HG02870 (cell line): ENCODE data around the gene FOLR3.
"Not testable (repeated sequence)": the region's sequence is repeated elsewhere in the genome, so short reads cannot be mapped to it uniquely, and the experiment has no call there.

Experiments used
- ATAC-seq: cut with Tn5 transposase; IDR thresholded peaks from one replicate; pipeline ENCODE4 v1.9.1; 2021; ENCODE audit warnings: mild to moderate bottlenecking, moderate library complexity; ENCODE audit not compliant: unreplicated experiment

The FOLR3 gene

DNA sequence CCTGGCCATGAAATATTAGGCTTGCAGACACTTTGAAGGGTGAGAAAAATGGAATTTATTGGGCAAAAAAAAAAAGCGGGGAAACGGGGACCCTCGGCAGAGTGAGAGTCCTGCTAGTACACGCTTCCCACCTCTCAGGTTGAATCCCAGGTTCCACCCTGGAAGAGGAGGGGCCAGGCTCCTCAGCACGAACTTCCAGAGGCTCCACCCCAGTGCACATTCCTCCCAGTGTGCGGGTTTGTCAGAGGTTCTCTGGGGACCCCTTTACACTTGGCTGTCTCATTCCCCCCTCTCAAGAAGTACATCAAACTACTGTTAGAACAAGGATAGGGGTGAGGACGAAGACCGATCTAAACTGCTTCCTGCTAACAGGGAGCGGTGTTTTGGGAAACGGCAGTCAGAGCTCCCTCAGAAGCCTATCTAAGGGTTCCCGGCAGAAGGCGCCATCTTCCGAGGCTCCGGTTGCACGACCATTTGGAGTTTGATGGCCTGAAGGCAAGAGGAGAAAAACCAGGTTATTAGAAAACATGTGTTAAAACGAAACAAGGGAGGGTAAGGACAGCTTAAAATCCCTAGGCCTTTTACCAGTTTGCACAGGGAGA lies 27.5 kb downstream of the FOLR3 start:
- ATAC-seq = no peak

DNA sequence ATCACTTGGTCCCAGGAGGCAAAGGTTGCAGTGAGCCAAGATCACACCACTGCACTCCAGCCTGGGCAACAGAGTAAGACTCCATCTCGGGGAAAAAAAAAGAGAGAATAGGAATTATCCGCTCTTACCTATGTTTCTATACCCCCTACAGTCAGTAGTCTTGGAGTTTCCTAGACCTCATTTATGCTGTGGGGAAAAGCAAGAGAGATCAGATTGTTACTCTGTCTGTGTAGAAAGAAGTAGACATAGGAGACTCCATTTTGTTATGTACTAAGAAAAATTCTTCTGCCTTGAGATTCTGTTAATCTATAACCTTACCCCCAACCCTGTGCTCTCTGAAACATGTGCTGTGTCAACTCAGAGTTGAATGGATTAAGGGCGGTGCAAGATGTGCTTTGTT lies 28.7 kb downstream of the FOLR3 start:
- ATAC-seq = not testable (repeated sequence)

GRCh38 chr11:72169046-72169555 lies 33.6 kb downstream of the FOLR3 start:
- not testable (repeated sequence) for ATAC-seq

GRCh38 chr11:72169754-72170153 lies 34.2 kb downstream of the FOLR3 start:
- ATAC-seq = not testable (repeated sequence)

DNA sequence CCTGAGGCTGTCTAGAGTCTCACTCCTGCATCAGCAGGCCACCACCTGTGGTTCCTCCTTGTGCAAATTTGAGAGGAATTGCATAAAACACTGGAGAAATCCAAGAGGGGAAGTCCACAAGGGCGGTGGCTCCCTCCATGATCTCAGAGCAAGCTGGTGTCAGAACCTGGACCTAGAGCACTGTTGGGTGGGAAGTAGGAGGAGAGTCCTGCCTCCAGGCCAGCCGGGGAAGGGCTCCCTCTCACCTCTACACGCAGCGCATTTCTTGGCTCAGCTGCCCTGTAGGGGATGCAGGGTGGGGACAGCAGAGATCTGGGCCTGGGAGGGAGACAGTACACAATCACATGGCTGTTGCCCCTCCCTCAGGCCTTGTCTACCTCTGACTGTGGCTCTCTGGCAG lies 36.5 kb downstream of the FOLR3 start:
- not testable (repeated sequence) for ATAC-seq

GRCh38 chr11:72173291-72173690 lies 37.8 kb downstream of the FOLR3 start:
- no peak for ATAC-seq

DNA sequence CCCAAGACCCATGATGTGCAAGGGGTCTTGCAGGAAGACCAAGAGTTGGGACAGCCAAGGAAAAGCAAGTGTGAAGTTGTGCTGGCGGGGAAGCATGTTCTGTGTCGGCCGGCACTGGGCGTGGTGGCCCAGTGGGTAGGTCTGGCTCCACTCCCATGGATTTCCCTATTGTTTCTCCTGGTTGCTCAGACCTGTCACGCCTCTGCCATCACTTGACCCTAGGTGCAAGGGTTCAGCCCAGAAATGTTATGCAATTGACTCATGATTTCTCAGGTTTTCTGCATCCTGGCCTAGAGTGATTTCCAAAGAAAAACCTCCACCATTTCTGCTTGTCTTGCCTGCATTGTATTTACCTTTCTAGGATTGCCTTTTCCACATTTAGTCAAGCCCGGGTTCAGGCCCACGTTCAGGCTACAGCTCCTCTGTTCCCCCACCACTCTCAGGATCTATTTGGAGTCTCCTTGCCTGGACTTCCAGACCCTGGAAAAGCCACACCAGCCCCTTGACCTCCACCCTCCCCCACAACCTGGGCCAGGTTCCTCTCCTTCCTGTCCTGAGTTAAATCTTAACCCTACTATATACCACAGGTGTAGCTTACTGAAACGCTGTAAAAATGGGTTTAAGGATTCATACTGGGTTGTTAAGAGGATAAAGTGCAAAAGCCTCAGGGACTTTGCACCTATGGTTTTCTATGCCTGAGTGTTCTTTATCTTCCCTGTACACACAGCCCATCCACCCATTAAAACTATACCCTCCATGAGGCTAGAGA lies 39.0 kb downstream of the FOLR3 start:
- ATAC-seq = no peak

GRCh38 chr11:72177656-72178055 lies 42.1 kb downstream of the FOLR3 start:
- no peak for ATAC-seq

GRCh38 chr11:72179049-72179803 lies 43.7 kb downstream of the FOLR3 start:
- ATAC-seq = no peak

- ATAC-seq = no peak
Observed at GRCh38 chr11:72179804-72180396, 44.4 kb downstream of the FOLR3 start.

DNA sequence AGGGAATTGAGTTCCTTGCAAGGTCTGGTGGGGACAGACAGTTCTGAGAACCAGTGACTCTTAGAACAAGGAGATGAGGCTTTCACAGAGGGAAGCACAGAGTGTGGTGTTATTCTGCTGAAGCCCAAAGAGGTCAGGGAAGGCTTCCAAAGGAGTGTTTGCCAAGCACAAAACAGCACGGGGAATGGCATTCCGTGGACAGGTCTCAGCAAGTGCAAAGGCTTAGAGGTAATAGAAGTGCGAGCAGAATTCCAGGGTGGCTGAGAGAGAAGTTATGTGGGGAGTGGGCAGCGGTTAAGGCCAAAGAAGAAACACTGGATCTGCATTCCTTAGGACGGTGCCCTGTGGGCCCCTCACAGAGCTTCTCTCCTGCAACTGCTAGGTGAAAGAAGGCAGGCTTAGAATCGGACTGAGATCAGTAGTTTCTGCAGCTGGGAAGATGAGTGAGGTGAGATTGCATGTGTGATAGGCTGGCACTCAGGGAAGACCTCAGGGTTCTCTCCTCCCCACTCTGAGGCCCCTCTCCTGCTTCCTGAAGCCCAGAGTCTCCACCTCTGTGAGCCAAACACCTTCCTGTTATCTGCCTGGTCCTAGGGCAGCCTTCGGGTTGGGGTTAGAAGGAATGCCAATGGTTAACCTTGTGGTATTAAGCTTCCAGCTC lies 45.5 kb downstream of the FOLR3 start:
- not testable (repeated sequence) for ATAC-seq

DNA sequence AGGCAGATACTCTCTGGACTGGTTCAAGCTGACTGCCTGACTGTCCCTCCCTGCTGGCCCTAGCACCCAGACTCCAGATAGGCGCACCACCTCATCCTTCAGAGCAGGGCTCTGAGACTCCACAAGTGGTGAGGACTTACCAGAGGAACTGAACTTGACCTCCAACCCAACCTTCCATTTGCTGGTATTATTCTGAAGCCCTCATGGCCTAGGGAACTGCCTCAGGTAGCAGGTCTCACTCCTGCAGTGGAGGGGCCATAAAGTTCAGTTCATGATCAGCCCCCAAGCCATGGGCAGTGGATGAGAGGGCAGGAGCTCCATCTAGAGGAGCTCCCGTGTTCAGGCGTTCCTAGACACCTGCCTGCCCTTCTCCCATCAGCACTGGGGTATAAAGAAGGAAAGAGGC lies 46.0 kb downstream of the FOLR3 start:
- ATAC-seq = not testable (repeated sequence)

DNA sequence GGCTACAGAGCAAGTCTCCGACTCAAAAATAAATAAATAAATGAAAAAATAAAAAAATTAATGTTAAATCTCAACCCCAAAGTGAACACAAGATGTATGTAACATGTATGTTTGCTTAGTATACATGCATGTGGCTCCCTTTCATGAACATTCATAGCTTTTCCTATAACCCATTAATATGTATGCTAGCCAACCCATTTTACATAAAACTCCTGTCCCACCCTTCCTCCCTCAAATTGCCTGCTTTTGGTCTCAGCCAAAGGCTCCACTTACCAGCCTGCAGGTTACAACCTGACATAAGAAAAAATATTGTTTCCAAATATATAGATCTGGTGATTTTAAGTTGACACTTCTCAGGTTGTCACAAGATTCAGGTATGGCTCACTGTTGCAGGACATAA lies 52.7 kb downstream of the FOLR3 start:
- ATAC-seq = no peak
